GM21529 (cell line): Measurements from ENCODE around the gene HLA-DRB5.
"Not testable (repeated sequence)": the region's sequence is repeated elsewhere in the genome, so short reads cannot be mapped to it uniquely, and the experiment has no call there.

Source experiments
- ATAC-seq: cut with Tn5 transposase; IDR thresholded peaks from one replicate; pipeline ENCODE4 v1.9.1; 2021; ENCODE audit not compliant: unreplicated experiment

Gene HLA-DRB5

GRCh38 chr6:32529697-32530430 is at the start of gene HLA-DRB5:
TSS of gene HLA-DRB5 (minus strand) at chr6:32530287. CDS start at chr6:32530224, 63 bp downstream.
- peak; percentile 71 for ATAC-seq

GRCh38 chr6:32578962-32579361 is 48.9 kb upstream of the HLA-DRB5 start:
- ATAC-seq, result no peak

GRCh38 chr6:32577493-32577892 is 47.4 kb upstream of the HLA-DRB5 start:
- ATAC-seq, result not testable (repeated sequence)

- no peak for ATAC-seq
Measured at GRCh38 chr6:32576250-32576649, 46.2 kb upstream of the HLA-DRB5 start.

GRCh38 chr6:32570363-32570905 is 40.3 kb upstream of the HLA-DRB5 start:
- no peak for ATAC-seq

GRCh38 chr6:32568561-32568960 is 38.5 kb upstream of the HLA-DRB5 start:
- ATAC-seq, result no peak

GRCh38 chr6:32566957-32567356 is 36.9 kb upstream of the HLA-DRB5 start:
- no peak for ATAC-seq

GRCh38 chr6:32565511-32565910 is 35.4 kb upstream of the HLA-DRB5 start:
- ATAC-seq, result no peak

DNA sequence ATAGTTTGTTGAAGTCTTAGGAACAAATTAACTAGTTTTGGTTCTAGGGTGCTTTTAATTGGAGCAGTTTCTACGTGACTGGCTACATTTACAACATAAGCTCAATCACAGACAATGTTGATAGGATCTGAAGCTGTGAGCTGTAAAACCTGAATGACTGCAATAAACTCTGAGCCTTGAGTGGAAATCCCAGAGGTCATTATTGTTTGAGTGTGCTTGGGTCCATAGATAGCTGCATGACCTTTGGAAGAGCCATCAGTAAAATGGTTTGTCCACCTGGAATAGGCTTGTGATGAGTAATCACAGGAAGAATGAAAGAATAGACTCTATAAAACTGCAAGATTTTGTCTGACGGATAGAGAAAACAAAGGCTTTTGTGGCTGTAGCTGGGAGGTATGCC is 32.9 kb upstream of the HLA-DRB5 start:
- no peak for ATAC-seq

- ATAC-seq, result no peak
Measured at GRCh38 chr6:32559747-32560146, 29.7 kb upstream of the HLA-DRB5 start.

DNA sequence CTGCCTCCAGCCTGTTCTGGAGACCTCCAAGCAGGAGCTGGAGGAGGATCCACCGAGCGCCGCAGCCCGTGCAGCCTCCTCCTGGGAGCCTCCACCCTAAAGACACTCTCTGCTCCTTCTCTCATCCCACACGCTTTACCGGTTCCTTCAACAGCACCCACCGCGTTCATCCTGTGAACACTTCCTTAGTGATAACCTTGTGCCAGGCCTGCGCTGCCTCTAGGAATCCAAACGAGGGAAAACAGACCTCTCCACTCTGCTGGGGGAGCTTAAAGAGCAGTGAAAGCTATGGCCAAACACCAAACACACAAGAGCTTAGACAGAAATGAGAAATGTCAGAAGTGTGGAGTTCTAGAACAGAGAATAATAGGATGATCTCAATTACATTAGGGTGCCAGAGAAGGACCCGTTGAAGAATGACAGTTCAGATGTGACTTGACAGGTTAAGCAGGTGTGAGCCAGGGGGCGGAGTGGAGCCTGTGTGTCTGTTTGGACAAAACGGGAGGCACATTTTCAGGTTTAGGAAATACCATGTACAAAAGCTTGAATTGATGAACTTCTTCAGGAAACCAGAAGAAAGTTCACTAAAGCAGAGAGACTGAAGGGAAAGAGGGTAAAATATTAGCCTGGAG is 28.5 kb upstream of the HLA-DRB5 start:
- ATAC-seq, result no peak

GRCh38 chr6:32554116-32554965 is 24.3 kb upstream of the HLA-DRB5 start:
- ATAC-seq, result no peak

- no peak for ATAC-seq
Measured at GRCh38 chr6:32553037-32553742, 23.1 kb upstream of the HLA-DRB5 start.

GRCh38 chr6:32551410-32551809 is 21.3 kb upstream of the HLA-DRB5 start:
- no peak for ATAC-seq

DNA sequence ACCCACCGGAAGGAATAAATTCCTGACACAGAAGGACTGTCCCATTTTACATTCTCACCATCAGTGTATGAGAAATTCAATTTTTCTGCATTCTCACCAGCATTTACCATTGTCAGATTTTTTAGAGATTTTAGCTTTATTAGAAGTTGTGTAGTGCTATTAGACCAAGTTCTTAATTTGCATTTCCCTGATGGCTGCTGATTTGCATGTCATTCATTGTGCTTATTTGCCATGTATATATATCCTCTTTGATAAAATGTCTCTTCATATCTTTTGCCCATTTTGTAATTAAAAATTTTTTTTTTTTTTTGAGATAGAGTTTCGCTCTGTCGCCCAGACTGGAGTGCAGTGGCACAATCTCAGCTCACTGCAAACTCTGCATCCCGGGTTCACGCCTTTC is 9.8 kb upstream of the HLA-DRB5 start:
- no peak for ATAC-seq

DNA sequence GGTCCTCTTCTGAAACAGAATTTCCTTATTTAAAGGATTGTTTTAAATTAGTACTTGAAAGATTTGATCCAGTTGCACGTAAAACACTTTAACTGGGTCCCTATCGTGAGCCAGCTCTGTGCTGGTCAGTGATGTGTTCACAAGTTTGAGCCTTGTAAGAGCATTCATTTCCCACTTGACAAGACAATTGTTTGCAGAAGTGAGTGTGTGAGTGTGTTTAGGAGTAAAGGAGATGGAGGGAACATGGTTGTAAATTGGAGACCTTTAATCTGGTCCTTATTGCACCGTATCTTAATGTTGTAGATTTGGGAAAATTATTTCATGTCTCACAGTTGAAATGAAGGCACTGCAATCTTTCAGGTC is 325 bp upstream of the HLA-DRB5 start:
- ATAC-seq, result peak; percentile 28

- no peak for ATAC-seq
Measured at GRCh38 chr6:32522302-32523047, 7.6 kb downstream of the HLA-DRB5 start.

DNA sequence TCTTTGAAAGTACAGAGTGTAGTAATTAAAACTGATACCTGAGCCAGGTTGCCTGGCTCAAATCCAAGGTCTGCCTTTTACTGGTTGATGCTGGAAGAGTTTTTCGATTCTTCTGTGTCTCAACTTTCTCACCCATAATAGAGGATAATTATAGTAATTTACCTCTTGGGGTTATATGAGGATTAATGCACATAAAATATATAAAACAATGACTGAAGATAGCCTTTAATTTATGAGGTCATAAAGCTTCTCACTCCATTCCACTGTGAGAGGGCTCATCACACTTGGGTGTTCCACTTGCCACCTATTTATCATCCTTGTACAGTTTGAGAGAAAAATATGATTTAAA is 10.2 kb downstream of the HLA-DRB5 start:
- ATAC-seq, result no peak

DNA sequence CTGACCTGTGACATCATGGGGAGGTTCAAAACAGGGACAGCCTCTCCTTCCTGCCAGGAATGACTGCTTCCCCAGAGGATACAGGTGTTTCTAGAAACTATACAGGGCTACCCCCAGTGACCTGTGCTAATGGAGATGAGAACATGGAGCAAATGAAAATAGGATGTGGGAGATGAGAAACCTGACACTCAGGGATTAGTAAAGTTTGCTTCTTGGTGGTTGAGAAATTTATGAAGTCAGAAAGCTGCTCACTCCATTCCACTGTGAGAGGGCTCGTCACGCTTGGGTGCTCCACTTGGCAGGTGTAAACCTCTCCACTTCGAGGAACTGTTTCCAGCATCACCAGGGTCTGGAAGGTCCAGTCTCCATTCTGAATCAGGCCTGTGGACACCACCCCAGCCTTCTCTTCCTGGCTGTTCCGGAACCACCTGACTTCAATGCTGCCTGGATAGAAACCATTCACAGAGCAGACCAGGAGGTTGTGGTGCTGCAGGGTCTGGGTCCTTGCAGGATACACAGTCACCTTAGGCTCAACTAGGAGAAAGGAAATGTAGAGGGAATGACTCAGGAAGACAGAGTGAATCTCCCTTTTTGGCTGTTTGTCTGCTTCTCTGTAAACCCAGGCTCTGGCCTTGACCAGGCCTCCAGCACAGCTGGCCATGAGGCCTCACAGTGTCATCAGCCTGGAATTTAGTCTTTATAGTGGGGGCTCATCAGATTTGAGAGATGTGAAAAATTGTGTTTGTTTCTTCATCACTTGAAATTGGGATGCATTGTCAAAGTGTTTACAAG is 10.8 kb downstream of the HLA-DRB5 start:
- ATAC-seq, result no peak
